Measurements from ENCODE around the gene MRPL12. TPM values are rescaled to one million over a fixed set of nuclear protein-coding genes. Genes with fewer than 3 reads are reported as not detected.
A peak's percentile ranks its signal among the peaks of the same experiment; 100 is the strongest.

Gene MRPL12
- total and polyA plus RNA-seq, 2 of the 13 experiments (the other 11 are each of a cell fraction or from before 2014, with no cell fraction given), result 39.1 to 94.1 TPM

- TF ChIP-seq, protein P1, sequence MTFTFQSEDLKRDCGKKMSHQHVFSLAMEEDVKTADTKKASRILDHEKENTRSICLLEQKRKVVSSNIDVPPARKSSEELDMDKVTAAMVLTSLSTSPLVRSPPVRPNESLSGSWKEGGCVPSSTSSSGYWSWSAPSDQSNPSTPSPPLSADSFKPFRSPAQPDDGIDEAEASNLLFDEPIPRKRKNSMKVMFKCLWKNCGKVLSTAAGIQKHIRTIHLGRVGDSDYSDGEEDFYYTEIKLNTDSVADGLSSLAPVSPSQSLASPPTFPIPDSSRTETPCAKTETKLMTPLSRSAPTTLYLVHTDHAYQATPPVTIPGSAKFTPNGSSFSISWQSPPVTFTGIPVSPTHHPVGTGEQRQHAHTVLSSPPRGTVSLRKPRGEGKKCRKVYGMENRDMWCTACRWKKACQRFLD (CRISPR knock-in tag; IDR thresholded peaks at IDR 0.05; ENCODE audit: borderline replicate concordance), result no peak
- peak; percentile 85 for TF ChIP-seq ZBTB38 (CRISPR knock-in tag; IDR thresholded peaks at IDR 0.05)
- TF ChIP-seq ELF1 (CRISPR knock-in tag; IDR thresholded peaks at IDR 0.05), result peak; percentile 20; the same call in 1 of the 2 replicates
- TF ChIP-seq, protein P2, sequence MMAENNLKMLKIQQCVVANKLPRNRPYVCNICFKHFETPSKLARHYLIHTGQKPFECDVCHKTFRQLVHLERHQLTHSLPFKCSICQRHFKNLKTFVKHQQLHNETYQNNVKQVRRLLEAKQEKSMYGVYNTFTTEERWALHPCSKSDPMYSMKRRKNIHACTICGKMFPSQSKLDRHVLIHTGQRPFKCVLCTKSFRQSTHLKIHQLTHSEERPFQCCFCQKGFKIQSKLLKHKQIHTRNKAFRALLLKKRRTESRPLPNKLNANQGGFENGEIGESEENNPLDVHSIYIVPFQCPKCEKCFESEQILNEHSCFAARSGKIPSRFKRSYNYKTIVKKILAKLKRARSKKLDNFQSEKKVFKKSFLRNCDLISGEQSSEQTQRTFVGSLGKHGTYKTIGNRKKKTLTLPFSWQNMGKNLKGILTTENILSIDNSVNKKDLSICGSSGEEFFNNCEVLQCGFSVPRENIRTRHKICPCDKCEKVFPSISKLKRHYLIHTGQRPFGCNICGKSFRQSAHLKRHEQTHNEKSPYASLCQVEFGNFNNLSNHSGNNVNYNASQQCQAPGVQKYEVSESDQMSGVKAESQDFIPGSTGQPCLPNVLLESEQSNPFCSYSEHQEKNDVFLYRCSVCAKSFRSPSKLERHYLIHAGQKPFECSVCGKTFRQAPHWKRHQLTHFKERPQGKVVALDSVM (CRISPR knock-in tag; IDR thresholded peaks at IDR 0.05), result 0 out of 2 replicates have a peak, but pooled peaks have one; percentile 7
- TF ChIP-seq ZNF232 (CRISPR knock-in tag; IDR thresholded peaks at IDR 0.05; ENCODE audit: borderline replicate concordance), result peak; percentile 29; the same call in 1 of the 2 replicates
- peak; percentile 72 for TF ChIP-seq GABPB1 (CRISPR knock-in tag; IDR thresholded peaks at IDR 0.05)
- TF ChIP-seq MLX (CRISPR knock-in tag; IDR thresholded peaks at IDR 0.05), result no peak
- TF ChIP-seq ZEB1 (IDR thresholded peaks at IDR 0.05; ENCODE audit: insufficient replicate concordance, low read depth), result no peak
- no peak for TF ChIP-seq ZFAT (CRISPR knock-in tag; conservative IDR thresholded peaks at IDR 0.05)
- TF ChIP-seq ZMYM3 (CRISPR knock-in tag; IDR thresholded peaks at IDR 0.05), result peak; percentile 26; the same call in 1 of the 2 replicates
Observed at GRCh38 chr17:81733507-81734404, 30.6 kb downstream of the MRPL12 start (continued).

All from HepG2 (cell line).